ENCODE measurements around the gene STMN1.

GRCh38 chr1:25871704-25872494 lies 34.3 kb downstream of the STMN1 start:
- TF ChIP-seq POLR2A (IDR thresholded peaks at IDR 0.05; ENCODE audit: low read depth, low read length) (no peak), POLR2AphosphoS5 (IDR thresholded peaks at IDR 0.05; ENCODE audit: low read depth, low read length) (no peak)

Data from GM12892 (cell line).